GM10847 (cell line): ENCODE results near the gene DEDD2.

ENCODE experiments used
- POLR2A ChIP-seq: IDR thresholded peaks from 2 replicates; pipeline ENCODE4 v1.6.1; 2011; ENCODE audit not compliant: insufficient read length; ENCODE audit errors: extremely low read depth

The DEDD2 gene

GRCh38 chr19:42217520-42218437 lies at the start of gene DEDD2:
DEDD2 (minus strand) TSS chr19:42217677; CDS start chr19:42217007, 670 bp downstream.
- TF ChIP-seq POLR2A = peak; percentile 65

- no peak for TF ChIP-seq POLR2A
Measured at GRCh38 chr19:42261763-42262162, 44.3 kb upstream of the DEDD2 start.

- TF ChIP-seq POLR2A = no peak
Measured at GRCh38 chr19:42255766-42256745, 38.6 kb upstream of the DEDD2 start.

- peak; percentile 65 for TF ChIP-seq POLR2A
Measured at GRCh38 chr19:42254850-42255765, 37.6 kb upstream of the DEDD2 start, which contains the start of gene ERF. ERF (minus strand) TSS chr19:42255128; CDS start chr19:42254999, 129 bp downstream.

- no peak for TF ChIP-seq POLR2A
Measured at GRCh38 chr19:42254089-42254849, 36.8 kb upstream of the DEDD2 start.

- peak; percentile 20 for TF ChIP-seq POLR2A
Measured at GRCh38 chr19:42253245-42254088, 36.0 kb upstream of the DEDD2 start.

GRCh38 chr19:42252365-42253244 lies 35.1 kb upstream of the DEDD2 start:
- TF ChIP-seq POLR2A = no peak

GRCh38 chr19:42251572-42252358 lies 34.3 kb upstream of the DEDD2 start:
- no peak for TF ChIP-seq POLR2A

- TF ChIP-seq POLR2A = no peak
Measured at GRCh38 chr19:42250666-42251531, 33.4 kb upstream of the DEDD2 start.

GRCh38 chr19:42250183-42250665 lies 32.7 kb upstream of the DEDD2 start:
- TF ChIP-seq POLR2A = no peak
